Testis (tissue), 2 donors: ENCODE data around the gene CTNNA2.

ENCODE experiments used
- CTCF ChIP-seq, 3 experiments: fragments of 450-650 bp in 2 of 3; fragments of 200-600 bp in 1 of 3; sonication (generic) in 1 of 3; IDR thresholded peaks; one replicate each; pipeline ENCODE4 v1.5.1; 2016 to 2019; ENCODE audit warnings: antibody characterized with exemption in 3 of 3, mild to moderate bottlenecking in 2 of 3, moderate library complexity in 1 of 3
- POLR2A ChIP-seq: fragments of 450-650 bp; IDR thresholded peaks from one replicate; pipeline ENCODE4 v1.6.1; 2017; ENCODE audit warnings: antibody characterized with exemption, mild to moderate bottlenecking, moderate library complexity

GRCh38 chr2:80525152-80525551 lies 1012.3 kb downstream of the CTNNA2 start:
- TF ChIP-seq CTCF (IDR thresholded peaks at IDR 0.05) (no peak), POLR2A (no peak)
